SK-N-SH treated with all-trans-retinoic acid at 6 μM for 48 hours (cell line): ENCODE data around the gene SLC25A29.
"Not testable (repeated sequence)": the region's sequence is repeated elsewhere in the genome, so short reads cannot be mapped to it uniquely, and the experiment has no call there.

Source experiments
- ATAC-seq: fragments of 200-7000 bp; cut with Tn5 transposase; 3 replicates; pipeline ENCODE4 v1.9.1; 2020; ENCODE audit warnings: mild to moderate bottlenecking, moderate library complexity
- ARNTL ChIP-seq: fragments of 450-650 bp; formaldehyde crosslinking; IDR thresholded peaks from 2 replicates; pipeline ENCODE4 v1.5.0; 2020; ENCODE audit warnings: low read depth, mild to moderate bottlenecking, moderate library complexity, borderline replicate concordance
- BACH2 ChIP-seq: fragments of 250-450 bp; sonication (Bioruptor Pico); IDR thresholded peaks from 2 replicates; pipeline ENCODE4 v1.9.0; 2021; ENCODE audit warnings: mild to moderate bottlenecking, borderline replicate concordance
- CSDC2 ChIP-seq: fragments of 250-450 bp; sonication (Bioruptor Pico); IDR thresholded peaks from 2 replicates; pipeline ENCODE4 v1.5.0; 2020; ENCODE audit warnings: mild to moderate bottlenecking, moderate library complexity
- ESRRG ChIP-seq: fragments of 250-450 bp; sonication (Bioruptor Pico); IDR thresholded peaks from 2 replicates; pipeline ENCODE4 v1.6.1; 2021; ENCODE audit warnings: mild to moderate bottlenecking
- OSR1 ChIP-seq: fragments of 250-450 bp; sonication (Bioruptor Pico); IDR thresholded peaks from 2 replicates; pipeline ENCODE4 v1.8.0; 2022; ENCODE audit warnings: moderate library complexity, mild to moderate bottlenecking, inconsistent platforms
- PATZ1 ChIP-seq: fragments of 250-450 bp; sonication (Bioruptor Pico); IDR thresholded peaks from 2 replicates; pipeline ENCODE4 v1.8.0; 2020; ENCODE audit warnings: mild to moderate bottlenecking, moderate library complexity, borderline replicate concordance
- PPARA ChIP-seq: fragments of 250-450 bp; sonication (Bioruptor Pico); IDR thresholded peaks from 2 replicates; pipeline ENCODE4 v1.5.0; 2020; ENCODE audit warnings: mild to moderate bottlenecking, borderline replicate concordance
- RARB ChIP-seq: fragments of 250-450 bp; sonication (Bioruptor Pico); IDR thresholded peaks from 2 replicates; pipeline ENCODE4 v1.8.0; 2021; ENCODE audit warnings: mild to moderate bottlenecking, moderate library complexity
- SNAI2 ChIP-seq: fragments of 250-450 bp; sonication (Bioruptor Pico); IDR thresholded peaks from 2 replicates; pipeline ENCODE4 v1.5.0; 2020; ENCODE audit warnings: mild to moderate bottlenecking, moderate library complexity
- TCF4 ChIP-seq: fragments of 250-450 bp; sonication (Bioruptor Pico); IDR thresholded peaks from 2 replicates; pipeline ENCODE4 v1.8.0; 2021; ENCODE audit warnings: mild to moderate bottlenecking, moderate library complexity, borderline replicate concordance
- ZFP3 ChIP-seq: fragments of 250-450 bp; sonication (Bioruptor Pico); IDR thresholded peaks from 2 replicates; pipeline ENCODE4 v1.5.0; 2020; ENCODE audit warnings: mild to moderate bottlenecking, moderate library complexity
- ZFP30 ChIP-seq: fragments of 450-650 bp; formaldehyde crosslinking; IDR thresholded peaks from 2 replicates; pipeline ENCODE4 v1.5.0; 2022; ENCODE audit warnings: mild to moderate bottlenecking, moderate library complexity
- ZNF565 ChIP-seq: fragments of 450-650 bp; formaldehyde crosslinking; conservative IDR thresholded peaks from 2 replicates; pipeline ENCODE4 v1.5.0; 2020; ENCODE audit warnings: low read depth, mild to moderate bottlenecking, moderate library complexity
- ZNF70 ChIP-seq: fragments of 450-650 bp; formaldehyde crosslinking; IDR thresholded peaks from 2 replicates; pipeline ENCODE4 v1.5.0; 2020; ENCODE audit warnings: mild to moderate bottlenecking, moderate library complexity
- ZNF8 ChIP-seq: fragments of 450-650 bp; formaldehyde crosslinking; IDR thresholded peaks from 2 replicates; pipeline ENCODE4 v1.5.0; 2020; ENCODE audit warnings: mild to moderate bottlenecking, moderate library complexity
- TF ChIP-seq, protein P1 (sequence below): fragments of 250-450 bp; sonication (Bioruptor Pico); IDR thresholded peaks from 2 replicates; pipeline ENCODE4 v1.5.0; 2020; ENCODE audit warnings: mild to moderate bottlenecking, moderate library complexity
- TF ChIP-seq, protein P2 (sequence below): fragments of 250-450 bp; sonication (Bioruptor Pico); IDR thresholded peaks from 2 replicates; pipeline ENCODE4 v1.8.0; 2021; ENCODE audit warnings: low read depth, mild to moderate bottlenecking, moderate library complexity, borderline replicate concordance
- TF ChIP-seq, protein P3 (sequence below): fragments of 250-450 bp; sonication (Bioruptor Pico); IDR thresholded peaks from 2 replicates; pipeline ENCODE4 v1.5.1; 2021; ENCODE audit warnings: mild to moderate bottlenecking, moderate library complexity
- TF ChIP-seq, protein P4 (sequence below): fragments of 250-450 bp; sonication (Bioruptor Pico); IDR thresholded peaks from 2 replicates; pipeline ENCODE4 v1.5.1; 2020; ENCODE audit warnings: low read depth, mild to moderate bottlenecking, moderate library complexity

SLC25A29 gene

GRCh38 chr14:100283984-100284881, 22.0 kb downstream of the SLC25A29 start:
- ATAC-seq, result no peak
- TF ChIP-seq PPARA (CRISPR knock-in tag), result no peak
- TF ChIP-seq, protein P1, sequence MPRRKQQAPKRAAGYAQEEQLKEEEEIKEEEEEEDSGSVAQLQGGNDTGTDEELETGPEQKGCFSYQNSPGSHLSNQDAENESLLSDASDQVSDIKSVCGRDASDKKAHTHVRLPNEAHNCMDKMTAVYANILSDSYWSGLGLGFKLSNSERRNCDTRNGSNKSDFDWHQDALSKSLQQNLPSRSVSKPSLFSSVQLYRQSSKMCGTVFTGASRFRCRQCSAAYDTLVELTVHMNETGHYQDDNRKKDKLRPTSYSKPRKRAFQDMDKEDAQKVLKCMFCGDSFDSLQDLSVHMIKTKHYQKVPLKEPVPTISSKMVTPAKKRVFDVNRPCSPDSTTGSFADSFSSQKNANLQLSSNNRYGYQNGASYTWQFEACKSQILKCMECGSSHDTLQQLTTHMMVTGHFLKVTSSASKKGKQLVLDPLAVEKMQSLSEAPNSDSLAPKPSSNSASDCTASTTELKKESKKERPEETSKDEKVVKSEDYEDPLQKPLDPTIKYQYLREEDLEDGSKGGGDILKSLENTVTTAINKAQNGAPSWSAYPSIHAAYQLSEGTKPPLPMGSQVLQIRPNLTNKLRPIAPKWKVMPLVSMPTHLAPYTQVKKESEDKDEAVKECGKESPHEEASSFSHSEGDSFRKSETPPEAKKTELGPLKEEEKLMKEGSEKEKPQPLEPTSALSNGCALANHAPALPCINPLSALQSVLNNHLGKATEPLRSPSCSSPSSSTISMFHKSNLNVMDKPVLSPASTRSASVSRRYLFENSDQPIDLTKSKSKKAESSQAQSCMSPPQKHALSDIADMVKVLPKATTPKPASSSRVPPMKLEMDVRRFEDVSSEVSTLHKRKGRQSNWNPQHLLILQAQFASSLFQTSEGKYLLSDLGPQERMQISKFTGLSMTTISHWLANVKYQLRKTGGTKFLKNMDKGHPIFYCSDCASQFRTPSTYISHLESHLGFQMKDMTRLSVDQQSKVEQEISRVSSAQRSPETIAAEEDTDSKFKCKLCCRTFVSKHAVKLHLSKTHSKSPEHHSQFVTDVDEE (CRISPR knock-in tag), result no peak
- TF ChIP-seq, protein P2, sequence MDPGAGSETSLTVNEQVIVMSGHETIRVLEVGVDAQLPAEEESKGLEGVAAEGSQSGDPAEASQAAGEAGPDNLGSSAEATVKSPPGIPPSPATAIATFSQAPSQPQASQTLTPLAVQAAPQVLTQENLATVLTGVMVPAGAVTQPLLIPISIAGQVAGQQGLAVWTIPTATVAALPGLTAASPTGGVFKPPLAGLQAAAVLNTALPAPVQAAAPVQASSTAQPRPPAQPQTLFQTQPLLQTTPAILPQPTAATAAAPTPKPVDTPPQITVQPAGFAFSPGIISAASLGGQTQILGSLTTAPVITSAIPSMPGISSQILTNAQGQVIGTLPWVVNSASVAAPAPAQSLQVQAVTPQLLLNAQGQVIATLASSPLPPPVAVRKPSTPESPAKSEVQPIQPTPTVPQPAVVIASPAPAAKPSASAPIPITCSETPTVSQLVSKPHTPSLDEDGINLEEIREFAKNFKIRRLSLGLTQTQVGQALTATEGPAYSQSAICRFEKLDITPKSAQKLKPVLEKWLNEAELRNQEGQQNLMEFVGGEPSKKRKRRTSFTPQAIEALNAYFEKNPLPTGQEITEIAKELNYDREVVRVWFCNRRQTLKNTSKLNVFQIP (CRISPR knock-in tag), result no peak
- TF ChIP-seq SNAI2 (CRISPR knock-in tag), result no peak
- no peak for TF ChIP-seq ZNF565 (CRISPR knock-in tag)
- TF ChIP-seq RARB (CRISPR knock-in tag), result no peak
- no peak for TF ChIP-seq PATZ1 (CRISPR knock-in tag)
- no peak for TF ChIP-seq ZFP3 (CRISPR knock-in tag)
- TF ChIP-seq ARNTL (CRISPR knock-in tag), result no peak
- TF ChIP-seq CSDC2 (CRISPR knock-in tag), result no peak
- no peak for TF ChIP-seq TCF4 (CRISPR knock-in tag)
- no peak for TF ChIP-seq ZNF70 (CRISPR knock-in tag)
- no peak for TF ChIP-seq OSR1
- no peak for TF ChIP-seq BACH2
- TF ChIP-seq ZNF8, result no peak
- TF ChIP-seq, all 23 proteins: peak for 0

DNA sequence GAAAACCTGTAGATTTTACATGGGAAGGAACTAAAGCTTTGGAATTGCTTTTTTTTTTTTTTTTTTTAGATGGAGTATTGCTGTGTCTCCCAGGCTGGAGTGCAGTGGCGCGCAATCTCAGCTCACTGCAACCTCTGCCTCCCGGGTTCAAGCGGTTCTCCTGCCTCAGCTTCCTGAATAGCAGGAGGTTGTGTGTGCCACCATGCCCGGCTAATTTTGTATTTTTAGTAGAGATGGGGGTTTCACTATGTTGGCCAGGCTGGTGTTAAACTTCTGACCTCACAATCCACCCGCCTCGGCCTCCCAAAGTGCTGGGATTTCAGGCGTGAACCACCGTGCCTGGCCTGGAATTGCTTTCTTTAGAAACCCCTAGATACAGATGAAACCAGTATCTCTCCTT, 22.8 kb downstream of the SLC25A29 start:
- ATAC-seq, result not testable (repeated sequence)

DNA sequence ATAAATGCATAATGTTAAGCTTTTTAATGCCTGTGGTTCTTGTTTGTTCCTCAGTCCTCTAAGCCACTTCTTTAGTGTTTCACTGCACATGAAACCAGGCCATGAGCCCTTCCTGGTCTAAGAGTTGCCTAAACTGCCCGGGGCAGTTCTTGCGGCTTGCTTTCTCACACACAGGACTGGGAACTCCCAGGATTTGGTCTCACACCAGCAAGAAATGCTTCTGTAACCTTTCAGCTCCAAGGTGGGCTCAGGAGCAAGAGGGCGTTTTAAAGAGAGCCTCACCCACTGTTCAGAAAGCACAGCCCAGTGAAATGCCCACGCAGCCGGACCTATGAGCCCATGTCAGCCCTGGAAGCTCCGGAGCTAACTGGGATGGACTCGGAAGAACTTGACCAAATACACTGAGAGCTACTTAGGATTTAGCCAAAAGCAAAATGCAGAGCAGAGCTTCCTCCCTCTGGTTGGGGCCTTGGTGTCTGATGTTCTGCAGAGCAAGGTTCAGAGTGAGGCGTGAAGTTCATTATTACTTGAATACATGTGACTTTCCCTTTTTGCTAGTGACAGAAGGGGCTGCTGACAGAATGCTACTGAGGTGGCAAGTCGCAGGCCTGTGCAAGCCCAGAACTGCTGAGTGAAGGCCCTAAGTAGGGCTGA, 23.4 kb downstream of the SLC25A29 start:
- TF ChIP-seq ZFP3 (CRISPR knock-in tag), result no peak
- no peak for TF ChIP-seq PATZ1 (CRISPR knock-in tag)
- TF ChIP-seq ZFP30 (CRISPR knock-in tag), result no peak
- TF ChIP-seq, protein P3, sequence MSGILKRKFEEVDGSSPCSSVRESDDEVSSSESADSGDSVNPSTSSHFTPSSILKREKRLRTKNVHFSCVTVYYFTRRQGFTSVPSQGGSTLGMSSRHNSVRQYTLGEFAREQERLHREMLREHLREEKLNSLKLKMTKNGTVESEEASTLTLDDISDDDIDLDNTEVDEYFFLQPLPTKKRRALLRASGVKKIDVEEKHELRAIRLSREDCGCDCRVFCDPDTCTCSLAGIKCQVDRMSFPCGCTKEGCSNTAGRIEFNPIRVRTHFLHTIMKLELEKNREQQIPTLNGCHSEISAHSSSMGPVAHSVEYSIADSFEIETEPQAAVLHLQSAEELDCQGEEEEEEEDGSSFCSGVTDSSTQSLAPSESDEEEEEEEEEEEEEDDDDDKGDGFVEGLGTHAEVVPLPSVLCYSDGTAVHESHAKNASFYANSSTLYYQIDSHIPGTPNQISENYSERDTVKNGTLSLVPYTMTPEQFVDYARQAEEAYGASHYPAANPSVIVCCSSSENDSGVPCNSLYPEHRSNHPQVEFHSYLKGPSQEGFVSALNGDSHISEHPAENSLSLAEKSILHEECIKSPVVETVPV, result no peak
- TF ChIP-seq ESRRG, result no peak
- TF ChIP-seq, protein P4, sequence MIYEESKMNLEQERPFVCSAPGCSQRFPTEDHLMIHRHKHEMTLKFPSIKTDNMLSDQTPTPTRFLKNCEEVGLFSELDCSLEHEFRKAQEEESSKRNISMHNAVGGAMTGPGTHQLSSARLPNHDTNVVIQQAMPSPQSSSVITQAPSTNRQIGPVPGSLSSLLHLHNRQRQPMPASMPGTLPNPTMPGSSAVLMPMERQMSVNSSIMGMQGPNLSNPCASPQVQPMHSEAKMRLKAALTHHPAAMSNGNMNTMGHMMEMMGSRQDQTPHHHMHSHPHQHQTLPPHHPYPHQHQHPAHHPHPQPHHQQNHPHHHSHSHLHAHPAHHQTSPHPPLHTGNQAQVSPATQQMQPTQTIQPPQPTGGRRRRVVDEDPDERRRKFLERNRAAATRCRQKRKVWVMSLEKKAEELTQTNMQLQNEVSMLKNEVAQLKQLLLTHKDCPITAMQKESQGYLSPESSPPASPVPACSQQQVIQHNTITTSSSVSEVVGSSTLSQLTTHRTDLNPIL (CRISPR knock-in tag), result no peak
- TF ChIP-seq, protein P2 (CRISPR knock-in tag), result no peak
- TF ChIP-seq, protein P1 (CRISPR knock-in tag), result no peak
- ATAC-seq, result no peak
